Kidney capillary endothelial cell (primary cell): ENCODE data around the gene POTEG.
"Not testable (repeated sequence)": the region's sequence is repeated elsewhere in the genome, so short reads cannot be mapped to it uniquely, and the experiment has no call there.

ENCODE experiments used
- DNase-seq: peaks from one replicate; pipeline ENCODE4 v3.0.0-alpha.2; 2018; ENCODE audit warnings: low spot score

The POTEG gene

GRCh38 chr14:19372813-19373500 is 61.2 kb downstream of the POTEG start:
- not testable (repeated sequence) for DNase-seq

- not testable (repeated sequence) for DNase-seq
Measured at GRCh38 chr14:19371767-19372166, 62.4 kb downstream of the POTEG start.

- not testable (repeated sequence) for DNase-seq
Measured at GRCh38 chr14:19362803-19363202, 71.3 kb downstream of the POTEG start.

GRCh38 chr14:19362323-19362722 is 71.8 kb downstream of the POTEG start:
- DNase-seq = not testable (repeated sequence)

GRCh38 chr14:19361636-19362253 is 72.4 kb downstream of the POTEG start:
- not testable (repeated sequence) for DNase-seq

- DNase-seq = not testable (repeated sequence)
Measured at GRCh38 chr14:19360937-19361635, 73.1 kb downstream of the POTEG start.
